ENCODE measurements around the gene KSR2. TPM values are rescaled to one million over a fixed set of nuclear protein-coding genes. Genes with fewer than 3 reads are reported as not detected.

The KSR2 gene
- total RNA-seq, 1 donor from 2014 or later = 2.0 TPM

DNA sequence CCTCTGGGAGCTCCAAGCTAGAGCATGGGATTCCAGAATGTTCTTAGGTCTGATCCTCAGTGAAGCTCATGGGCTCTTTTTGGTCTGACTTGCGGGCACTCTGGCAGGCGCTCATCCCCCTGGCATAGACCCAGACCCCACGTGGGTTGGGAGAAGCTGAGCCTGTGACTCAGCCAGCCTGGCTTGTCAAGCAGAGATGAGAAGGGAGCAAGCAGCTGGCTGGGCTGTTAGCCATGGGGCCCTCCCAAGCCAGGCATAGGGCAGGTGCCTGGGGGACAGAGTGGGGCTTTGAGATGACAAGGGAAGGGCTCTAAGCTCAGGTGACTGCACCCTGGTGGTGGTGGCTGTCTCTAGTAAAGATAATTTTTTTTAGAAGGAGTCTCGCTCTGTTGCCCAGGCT lies 527.0 kb downstream of the KSR2 start:
- Mint-ChIP-seq H3K36me3 (no peaks in the 10 kb centered on the region), H3K4me1 (ENCODE audit: unreplicated experiment) (no peaks in the 10 kb centered on the region), H3K27me3 (peaks cover 32% of the 10 kb centered on the region), H3K27ac (no peak overlapping the region), H3K9me3 (no peaks in the 10 kb centered on the region), H3K4me3 (no peak overlapping the region)
- TF ChIP-seq, protein P1, sequence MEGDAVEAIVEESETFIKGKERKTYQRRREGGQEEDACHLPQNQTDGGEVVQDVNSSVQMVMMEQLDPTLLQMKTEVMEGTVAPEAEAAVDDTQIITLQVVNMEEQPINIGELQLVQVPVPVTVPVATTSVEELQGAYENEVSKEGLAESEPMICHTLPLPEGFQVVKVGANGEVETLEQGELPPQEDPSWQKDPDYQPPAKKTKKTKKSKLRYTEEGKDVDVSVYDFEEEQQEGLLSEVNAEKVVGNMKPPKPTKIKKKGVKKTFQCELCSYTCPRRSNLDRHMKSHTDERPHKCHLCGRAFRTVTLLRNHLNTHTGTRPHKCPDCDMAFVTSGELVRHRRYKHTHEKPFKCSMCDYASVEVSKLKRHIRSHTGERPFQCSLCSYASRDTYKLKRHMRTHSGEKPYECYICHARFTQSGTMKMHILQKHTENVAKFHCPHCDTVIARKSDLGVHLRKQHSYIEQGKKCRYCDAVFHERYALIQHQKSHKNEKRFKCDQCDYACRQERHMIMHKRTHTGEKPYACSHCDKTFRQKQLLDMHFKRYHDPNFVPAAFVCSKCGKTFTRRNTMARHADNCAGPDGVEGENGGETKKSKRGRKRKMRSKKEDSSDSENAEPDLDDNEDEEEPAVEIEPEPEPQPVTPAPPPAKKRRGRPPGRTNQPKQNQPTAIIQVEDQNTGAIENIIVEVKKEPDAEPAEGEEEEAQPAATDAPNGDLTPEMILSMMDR (conservative IDR thresholded peaks at IDR 0.05) = no peak
- no peak for DNase-seq (ENCODE audit: extremely low spot score, unreplicated experiment)

DNA sequence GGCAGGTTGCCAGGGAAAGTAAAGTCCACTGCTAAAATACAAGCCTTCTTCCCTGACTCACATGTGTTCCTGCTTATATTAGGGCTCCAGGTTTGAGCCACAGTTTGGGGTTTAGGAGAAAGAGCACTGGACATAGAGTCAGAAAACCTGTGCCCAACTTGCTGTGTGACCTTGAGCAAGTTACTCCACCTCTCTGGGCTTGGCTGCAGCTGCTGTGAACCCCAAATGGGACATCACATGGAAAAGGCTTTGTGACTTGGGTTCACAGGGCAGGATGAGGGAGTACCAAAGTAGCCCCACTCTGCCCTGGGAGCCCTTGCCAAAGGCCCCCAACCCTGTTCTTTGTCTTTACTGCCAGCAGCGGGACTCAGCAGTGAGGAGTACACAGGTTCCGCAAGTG lies 528.4 kb downstream of the KSR2 start:
- Mint-ChIP-seq H3K9me3 (no peaks in the 10 kb centered on the region), H3K27ac (no peak overlapping the region), H3K4me3 (no peak overlapping the region), H3K36me3 (no peaks in the 10 kb centered on the region), H3K4me1 (ENCODE audit: unreplicated experiment) (no peaks in the 10 kb centered on the region), H3K27me3 (peaks cover 33% of the 10 kb centered on the region)
- no peak for DNase-seq (ENCODE audit: extremely low spot score, unreplicated experiment)
- TF ChIP-seq, protein P1 (conservative IDR thresholded peaks at IDR 0.05) = no peak

DNA sequence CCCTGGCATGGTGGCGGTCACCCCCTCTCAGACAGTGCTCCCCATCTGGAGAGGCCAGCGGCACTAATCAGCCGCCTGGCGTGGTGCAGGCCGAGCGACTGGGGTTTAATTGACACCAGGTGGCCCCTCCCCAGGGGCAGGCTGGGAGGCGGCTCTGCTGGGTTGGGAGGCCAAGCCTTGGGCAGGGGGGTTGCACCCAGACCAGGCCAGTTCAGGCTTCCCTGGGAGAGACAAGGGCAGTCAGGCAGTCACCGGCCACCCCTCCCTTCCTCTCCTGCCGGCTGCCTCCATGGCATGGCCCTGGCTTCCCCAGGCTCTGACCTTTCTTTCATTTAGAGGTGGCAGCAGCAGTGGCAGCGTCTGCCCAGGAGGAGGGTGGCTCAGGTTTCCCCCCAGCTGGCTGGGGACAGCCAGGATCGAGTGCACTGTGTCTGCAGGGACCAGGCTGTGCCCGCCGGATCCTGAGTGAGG lies 529.2 kb downstream of the KSR2 start:
- Mint-ChIP-seq H3K4me1 (ENCODE audit: unreplicated experiment) (no peaks in the 10 kb centered on the region), H3K9me3 (no peaks in the 10 kb centered on the region), H3K4me3 (no peak overlapping the region), H3K36me3 (no peaks in the 10 kb centered on the region), H3K27me3 (peaks cover 33% of the 10 kb centered on the region), H3K27ac (no peak overlapping the region)
- no peak for DNase-seq (ENCODE audit: extremely low spot score, unreplicated experiment)
- TF ChIP-seq, protein P1 (conservative IDR thresholded peaks at IDR 0.05) = no peak

DNA sequence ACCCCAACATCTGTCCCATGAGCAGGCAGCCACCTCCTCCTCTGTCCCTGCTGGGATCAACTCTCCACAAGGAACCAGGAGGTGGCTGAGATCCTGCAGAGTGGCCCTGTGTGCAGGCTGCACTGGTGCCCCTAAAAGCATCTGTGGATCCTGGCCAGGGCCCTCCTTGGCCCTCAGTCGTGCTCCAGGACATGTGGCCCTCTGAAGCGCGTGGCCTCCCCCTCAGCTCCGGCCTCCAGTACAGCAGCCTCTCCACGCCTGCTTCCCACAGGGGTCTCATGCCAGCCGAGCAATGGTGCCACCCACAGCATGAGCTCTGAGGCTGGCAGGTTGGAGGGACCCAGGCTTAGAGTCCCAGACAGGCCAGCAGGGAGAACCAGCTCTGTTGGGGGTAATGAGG lies 530.0 kb downstream of the KSR2 start:
- H3K9me3 Mint-ChIP-seq = no peaks in the 10 kb centered on the region
- TF ChIP-seq, protein P1 (conservative IDR thresholded peaks at IDR 0.05) = no peak
- peaks cover 27% of the 10 kb centered on the region for H3K27me3 Mint-ChIP-seq
- H3K27ac Mint-ChIP-seq = no peak overlapping the region
- no peak overlapping the region for H3K4me3 Mint-ChIP-seq
- no peaks in the 10 kb centered on the region for H3K4me1 Mint-ChIP-seq (ENCODE audit: unreplicated experiment)
- H3K36me3 Mint-ChIP-seq = no peaks in the 10 kb centered on the region
- no peak for DNase-seq (ENCODE audit: extremely low spot score, unreplicated experiment)

DNA sequence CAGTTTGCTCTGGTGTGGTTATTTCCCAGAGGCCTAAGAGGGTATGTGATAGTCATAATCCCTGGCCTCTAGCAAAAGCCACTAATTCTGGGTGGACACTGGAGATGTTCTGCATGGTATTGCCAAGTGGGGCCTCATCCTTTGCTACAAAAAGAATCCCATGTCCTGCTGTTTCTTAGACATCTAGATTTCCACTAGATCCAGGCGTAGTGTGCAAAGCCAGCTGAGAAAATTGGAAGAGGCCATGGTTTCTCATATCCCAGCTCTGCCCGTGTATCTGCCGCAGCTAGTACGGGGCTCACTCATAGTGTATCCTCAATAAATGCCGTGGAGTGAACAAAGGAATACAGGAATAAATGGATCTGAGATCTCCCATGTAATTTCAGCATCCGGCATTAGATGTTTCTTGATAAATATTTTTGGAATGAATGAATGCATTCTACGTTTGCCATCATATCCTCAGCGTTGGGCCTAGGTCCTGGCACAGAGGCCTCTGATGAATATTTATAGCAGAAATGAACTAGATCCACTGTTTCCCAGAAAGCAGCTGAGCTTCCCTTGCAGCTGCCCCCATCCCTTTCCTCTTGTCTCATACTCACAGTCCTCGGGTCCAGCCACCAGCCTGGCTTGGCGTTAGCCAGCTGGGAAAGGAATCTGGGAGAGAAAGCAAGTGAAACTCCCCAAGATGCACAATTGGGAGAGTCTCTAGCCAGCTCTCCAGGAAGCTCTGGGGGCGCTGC lies 531.1 kb downstream of the KSR2 start:
- peaks cover 19% of the 10 kb centered on the region for H3K27me3 Mint-ChIP-seq
- DNase-seq (ENCODE audit: extremely low spot score, unreplicated experiment) = no peak
- no peaks in the 10 kb centered on the region for H3K9me3 Mint-ChIP-seq
- TF ChIP-seq, protein P1 (conservative IDR thresholded peaks at IDR 0.05) = no peak
- no peak overlapping the region for H3K4me3 Mint-ChIP-seq
- no peak overlapping the region for H3K27ac Mint-ChIP-seq
- H3K36me3 Mint-ChIP-seq = no peaks in the 10 kb centered on the region
- H3K4me1 Mint-ChIP-seq (ENCODE audit: unreplicated experiment) = no peaks in the 10 kb centered on the region

Measured in type B pancreatic cell (in vitro differentiated cells).